RWPE1 (cell line): Measurements from ENCODE around the gene TSPAN9.

Source experiments
- CTCF ChIA-PET: fragments of 350-600 bp; sonication (Branson Sonifier 250); formaldehyde crosslinking; extraction: SDS; loops from one replicate; lab custom pipeline; 2021; lab: Yijun Ruan, JAX
- POLR2A ChIA-PET: fragments of 400-600 bp; formaldehyde crosslinking; extraction: SDS; loops from one replicate; lab custom pipeline; 2020; ENCODE audit warnings: antibody characterized with exemption; ENCODE audit not compliant: low non-redundant PET; lab: Yijun Ruan, JAX
- DNase-seq: peaks from one replicate; pipeline ENCODE4 v3.0.0; 2012; ENCODE audit warnings: low spot score
- H3K27ac ChIP-seq: fragments of 450-650 bp; 2 replicates; pipeline ENCODE4 v1.5.1; 2017
- TF ChIP-seq, protein P1 (sequence below): fragments of 450-650 bp; conservative IDR thresholded peaks from 2 replicates; pipeline ENCODE4 v1.5.1; 2017; ENCODE audit warnings: low read depth, mild to moderate bottlenecking

TSPAN9 gene

GRCh38 chr12:3124917-3125316 is 47.7 kb downstream of the TSPAN9 start:
- CTCF ChIA-PET, result no interaction called here
- no peak for DNase-seq
- POLR2A ChIA-PET, result no interaction called here
- TF ChIP-seq, protein P1, sequence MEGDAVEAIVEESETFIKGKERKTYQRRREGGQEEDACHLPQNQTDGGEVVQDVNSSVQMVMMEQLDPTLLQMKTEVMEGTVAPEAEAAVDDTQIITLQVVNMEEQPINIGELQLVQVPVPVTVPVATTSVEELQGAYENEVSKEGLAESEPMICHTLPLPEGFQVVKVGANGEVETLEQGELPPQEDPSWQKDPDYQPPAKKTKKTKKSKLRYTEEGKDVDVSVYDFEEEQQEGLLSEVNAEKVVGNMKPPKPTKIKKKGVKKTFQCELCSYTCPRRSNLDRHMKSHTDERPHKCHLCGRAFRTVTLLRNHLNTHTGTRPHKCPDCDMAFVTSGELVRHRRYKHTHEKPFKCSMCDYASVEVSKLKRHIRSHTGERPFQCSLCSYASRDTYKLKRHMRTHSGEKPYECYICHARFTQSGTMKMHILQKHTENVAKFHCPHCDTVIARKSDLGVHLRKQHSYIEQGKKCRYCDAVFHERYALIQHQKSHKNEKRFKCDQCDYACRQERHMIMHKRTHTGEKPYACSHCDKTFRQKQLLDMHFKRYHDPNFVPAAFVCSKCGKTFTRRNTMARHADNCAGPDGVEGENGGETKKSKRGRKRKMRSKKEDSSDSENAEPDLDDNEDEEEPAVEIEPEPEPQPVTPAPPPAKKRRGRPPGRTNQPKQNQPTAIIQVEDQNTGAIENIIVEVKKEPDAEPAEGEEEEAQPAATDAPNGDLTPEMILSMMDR, result no peak
- H3K27ac ChIP-seq, result no peak overlapping the region

GRCh38 chr12:3125674-3126073 is 48.5 kb downstream of the TSPAN9 start:
- ChIA-PET POLR2A (no interaction called here), CTCF (no interaction called here)
- no peak for DNase-seq
- no peak overlapping the region for H3K27ac ChIP-seq
- TF ChIP-seq, protein P1, result no peak

GRCh38 chr12:3127832-3128231 is 50.7 kb downstream of the TSPAN9 start:
- no peak for DNase-seq
- ChIA-PET POLR2A (no interaction called here), CTCF (interaction anchor here (0.6 kb wide), 1 partner anchor 243 kb away, joined by 5 read pairs; no protein-coding TSS in a partner anchor)
- TF ChIP-seq, protein P1, result no peak
- H3K27ac ChIP-seq, result no peak overlapping the region

GRCh38 chr12:3128498-3129293 is 51.5 kb downstream of the TSPAN9 start:
- CTCF ChIA-PET, result interaction anchor here (0.6 to 1.3 kb wide), 2 partner anchors 147 to 244 kb away, joined by 3 to 5 read pairs; no protein-coding TSS in a partner anchor
- TF ChIP-seq, protein P1, result no peak
- H3K27ac ChIP-seq, result no peak overlapping the region
- POLR2A ChIA-PET, result no interaction called here
- no peak for DNase-seq

- DNase-seq, result no peak
- ChIA-PET CTCF (interaction anchor here (0.6 to 1.3 kb wide), 3 partner anchors 57 to 1685 kb away, joined by 3 to 4 read pairs (median 3); no protein-coding TSS in a partner anchor), POLR2A (interaction anchor here (0.6 kb wide), 1 partner anchor 68 kb away, joined by 3 read pairs; no protein-coding TSS in a partner anchor)
- no peak overlapping the region for H3K27ac ChIP-seq
- TF ChIP-seq, protein P1, result no peak
Observed at GRCh38 chr12:3129301-3130056, 52.3 kb downstream of the TSPAN9 start.
